ENCODE results near the gene IKZF3.
A peak's percentile ranks its signal among the peaks of the same experiment; 100 is the strongest.

- no peak for TF ChIP-seq CTCF (IDR thresholded peaks at IDR 0.05 in 2 of 3, conservative IDR thresholded peaks at IDR 0.05 in 1 of 3; ENCODE audit: control insufficient read depth in 2 of 3, extremely low read depth in 1 of 3, insufficient read depth in 1 of 3, low read depth in 3 of 3, low read length in 3 of 3)
- TF ChIP-seq MAX (IDR thresholded peaks at IDR 0.05; ENCODE audit: low read depth, low read length), result no peak
- no peak for TF ChIP-seq SKIL (IDR thresholded peaks at IDR 0.05; ENCODE audit: low read depth, poor library complexity, severe bottlenecking)
- TF ChIP-seq POLR2A (IDR thresholded peaks at IDR 0.05; ENCODE audit: low read depth, low read length), result peak; percentile 45
- no peak for TF ChIP-seq ZZZ3 (IDR thresholded peaks at IDR 0.05; ENCODE audit: control insufficient read depth, insufficient read length, low read depth)
- TF ChIP-seq POLR2AphosphoS5 (IDR thresholded peaks at IDR 0.05; ENCODE audit: low read length), result 0 out of 2 replicates have a peak, but pooled peaks have one; percentile 42
- no peak for TF ChIP-seq GATAD2B (conservative IDR thresholded peaks at IDR 0.05; ENCODE audit: low read depth)
- TF ChIP-seq ZBTB33 (IDR thresholded peaks at IDR 0.05), result no peak
- no peak for TF ChIP-seq PBX3 (IDR thresholded peaks at IDR 0.05; ENCODE audit: insufficient replicate concordance, low read depth, low read length)
- no peak for TF ChIP-seq SMAD1 (IDR thresholded peaks at IDR 0.05; ENCODE audit: low read depth, partially characterized antibody)
- no peak for TF ChIP-seq ZNF274 (IDR thresholded peaks at IDR 0.05; ENCODE audit: insufficient read depth, insufficient read length)
- TF ChIP-seq CEBPB (IDR thresholded peaks at IDR 0.05; ENCODE audit: borderline replicate concordance in 1 of 2, low read depth in 2 of 2, low read length in 2 of 2), result no peak
Measured at GRCh38 chr17:39835038-39835786, 28.9 kb downstream of the IKZF3 start.
